Activated CD4-positive, alpha-beta T cell treated with anti-CD3 and anti-CD28 coated beads for 1 hour (primary cell): Measurements from ENCODE around the gene TMEM45A.
"Not testable (repeated sequence)": the region's sequence is repeated elsewhere in the genome, so short reads cannot be mapped to it uniquely, and the experiment has no call there.

Experiments used
- DNase-seq: peaks from one replicate; pipeline ENCODE4 v3.0.0-alpha.2; 2020

The TMEM45A gene

GRCh38 chr3:100580147-100580546 is 87.7 kb downstream of the TMEM45A start:
- no peak for DNase-seq

- no peak for DNase-seq
These were observed 89.2 kb downstream of the TMEM45A start for GRCh38 chr3:100581650-100582049.

- not testable (repeated sequence) for DNase-seq
These were observed 89.7 kb downstream of the TMEM45A start for GRCh38 chr3:100582157-100582556.

- no peak for DNase-seq
These were observed 91.8 kb downstream of the TMEM45A start for GRCh38 chr3:100584101-100584660.

- DNase-seq, result no peak
These were observed 94.4 kb downstream of the TMEM45A start for GRCh38 chr3:100586832-100587231.

GRCh38 chr3:100588251-100588650 is 95.8 kb downstream of the TMEM45A start:
- DNase-seq, result no peak

- DNase-seq, result peak; percentile 36
These were observed 97.9 kb downstream of the TMEM45A start for GRCh38 chr3:100590114-100590839.

GRCh38 chr3:100590840-100591147 is 98.4 kb downstream of the TMEM45A start:
- DNase-seq, result no peak

- DNase-seq, result no peak
These were observed 99.0 kb downstream of the TMEM45A start for GRCh38 chr3:100591411-100591810.

- no peak for DNase-seq
These were observed 108.0 kb downstream of the TMEM45A start for GRCh38 chr3:100600181-100601042.

GRCh38 chr3:100602506-100603444 is 110.4 kb downstream of the TMEM45A start:
- DNase-seq, result no peak

- no peak for DNase-seq
These were observed 111.0 kb downstream of the TMEM45A start for GRCh38 chr3:100603469-100603868.

- no peak for DNase-seq
These were observed 112.9 kb downstream of the TMEM45A start for GRCh38 chr3:100605358-100605757.

GRCh38 chr3:100606894-100607512 is 114.6 kb downstream of the TMEM45A start:
- no peak for DNase-seq

GRCh38 chr3:100609305-100609704 is 116.9 kb downstream of the TMEM45A start, which contains the start of gene ADGRG7:
TSS of gene ADGRG7 (plus strand) at chr3:100609601. CDS start at chr3:100609857, 256 bp downstream.
- no peak for DNase-seq

- no peak for DNase-seq
These were observed 117.5 kb downstream of the TMEM45A start for GRCh38 chr3:100609963-100610362.

- DNase-seq, result no peak
These were observed 118.8 kb downstream of the TMEM45A start for GRCh38 chr3:100611221-100611620.

- no peak for DNase-seq
These were observed 121.4 kb downstream of the TMEM45A start for GRCh38 chr3:100613721-100614390.

- no peak for DNase-seq
These were observed 122.5 kb downstream of the TMEM45A start for GRCh38 chr3:100614941-100615340.

- DNase-seq, result no peak
These were observed 123.3 kb downstream of the TMEM45A start for GRCh38 chr3:100615684-100616083.

GRCh38 chr3:100621251-100621650 is 128.8 kb downstream of the TMEM45A start:
- no peak for DNase-seq
